HepG2 (cell line): ENCODE data around the gene FOSB. TPM values are rescaled to one million over a fixed set of nuclear protein-coding genes. Genes with fewer than 3 reads are reported as not detected.

Experiments used
- CBFB ChIP-seq: sonication (generic); formaldehyde crosslinking; IDR thresholded peaks from 2 replicates; pipeline ENCODE4 v1.4.0; 2020; ENCODE audit warnings: missing genetic modification reagents
- CC2D1A ChIP-seq: sonication (generic); formaldehyde crosslinking; IDR thresholded peaks from 2 replicates; pipeline ENCODE4 v1.8.1; 2023; ENCODE audit warnings: mild to moderate bottlenecking, missing genetic modification reagents
- CCAR2 ChIP-seq: fragments of 200-400 bp; formaldehyde crosslinking; optimal IDR thresholded peaks from 2 replicates; pipeline ENCODE3; 2018; ENCODE audit warnings: low read depth, mild to moderate bottlenecking, low read length, moderate library complexity
- ELF1 ChIP-seq: sonication (generic); formaldehyde crosslinking; IDR thresholded peaks from 2 replicates; pipeline ENCODE4 v1.4.0; 2020; ENCODE audit warnings: missing genetic modification reagents
- ELF4 ChIP-seq: sonication (generic); formaldehyde crosslinking; IDR thresholded peaks from 2 replicates; pipeline ENCODE4 v1.5.0; 2020; ENCODE audit warnings: missing genetic modification reagents, mild to moderate bottlenecking, moderate library complexity, borderline replicate concordance
- GPN1 ChIP-seq: sonication (generic); formaldehyde crosslinking; IDR thresholded peaks from 2 replicates; pipeline ENCODE4 v1.5.1; 2020; ENCODE audit warnings: missing genetic modification reagents, borderline replicate concordance
- IRX3 ChIP-seq: sonication (generic); formaldehyde crosslinking; IDR thresholded peaks from 2 replicates; pipeline ENCODE4 v1.8.1; 2023; ENCODE audit warnings: mild to moderate bottlenecking, low read depth, missing genetic modification reagents, borderline replicate concordance
- KLF11 ChIP-seq: IDR thresholded peaks from 2 replicates; pipeline ENCODE4 v1.6.1; 2016; ENCODE audit warnings: missing compliant biosample characterization
- PCBP2 ChIP-seq: fragments of 200-400 bp; formaldehyde crosslinking; optimal IDR thresholded peaks from 2 replicates; pipeline ENCODE3; 2018; ENCODE audit warnings: low read length, low read depth; ENCODE audit not compliant: poor library complexity, severe bottlenecking
- TCF7 ChIP-seq: sonication (generic); IDR thresholded peaks from 2 replicates; pipeline ENCODE4 v1.6.1; 2016; ENCODE audit warnings: antibody characterized with exemption, low read depth
- ZFP90 ChIP-seq: sonication (generic); formaldehyde crosslinking; IDR thresholded peaks from 2 replicates; pipeline ENCODE4 v1.8.0; 2022; ENCODE audit warnings: missing genetic modification reagents, mild to moderate bottlenecking, inconsistent platforms, borderline replicate concordance
- ZNF432 ChIP-seq: sonication (generic); formaldehyde crosslinking; IDR thresholded peaks from 2 replicates; pipeline ENCODE4 v1.5.0; 2020; ENCODE audit warnings: missing genetic modification reagents, mild to moderate bottlenecking, borderline replicate concordance
- ZNF703 ChIP-seq: sonication (generic); formaldehyde crosslinking; IDR thresholded peaks from 2 replicates; pipeline ENCODE4 v1.5.1; 2020; ENCODE audit warnings: missing genetic modification reagents, mild to moderate bottlenecking, moderate library complexity, borderline replicate concordance
- ZNF772 ChIP-seq: sonication (generic); formaldehyde crosslinking; IDR thresholded peaks from 2 replicates; pipeline ENCODE4 v1.5.0; 2020; ENCODE audit warnings: mild to moderate bottlenecking, missing genetic modification reagents
- polyA plus RNA-seq, 8 experiments: library from polyadenylated mRNA; depleted of rRNA in 3 of 8; stranded (reverse) in 7 of 8; unstranded in 1 of 8; fragments of >200 nt; fragmentation: Illumina TruSeq in 4 of 8; extraction: Trizol in 4 of 8; gene quantifications; 2 replicates each; pipeline versions ENCODE4 v1.2.1 to v1.2.3, GENCODE V29; 2011 to 2016; ENCODE audit warnings: low read depth in 4 of 8, missing spikeins in 1 of 8, mixed read lengths in 1 of 8; ENCODE audit not compliant: insufficient read depth in 1 of 8
- total RNA-seq, 5 experiments: library from RNA; depleted of rRNA; stranded (reverse); fragments of >200 nt; fragmentation: Illumina TruSeq; extraction: Trizol; gene quantifications; 2 replicates each; pipeline ENCODE4 v1.2.3, GENCODE V29; 2016; ENCODE audit warnings: low read depth in 1 of 5
- TF ChIP-seq, protein P1 (sequence below): sonication (generic); formaldehyde crosslinking; IDR thresholded peaks from 2 replicates; pipeline ENCODE4 v1.8.1; 2023; ENCODE audit warnings: mild to moderate bottlenecking, inconsistent platforms, moderate library complexity, missing genetic modification reagents, borderline replicate concordance
- TF ChIP-seq, protein P2 (sequence below): IDR thresholded peaks from 2 replicates; pipeline ENCODE4 v1.6.1; 2018; ENCODE audit warnings: missing genetic modification reagents, mild to moderate bottlenecking, missing compliant biosample characterization
- TF ChIP-seq, protein P3 (sequence below): sonication (generic); formaldehyde crosslinking; IDR thresholded peaks from 2 replicates; pipeline ENCODE4 v1.4.0; 2020; ENCODE audit warnings: missing genetic modification reagents
- TF ChIP-seq, protein P4 (sequence below): sonication (generic); formaldehyde crosslinking; IDR thresholded peaks from 2 replicates; pipeline ENCODE4 v1.4.0; 2020; ENCODE audit warnings: missing genetic modification reagents, borderline replicate concordance
- TF ChIP-seq, protein P5 (sequence below): sonication (generic); formaldehyde crosslinking; IDR thresholded peaks from 2 replicates; pipeline ENCODE4 v1.4.0; 2020; ENCODE audit warnings: missing genetic modification reagents

Gene FOSB
- total and polyA plus RNA-seq, 2 of the 13 experiments (the other 11 are each of a cell fraction or from before 2014, with no cell fraction given): 2.8 to 6.0 TPM

DNA sequence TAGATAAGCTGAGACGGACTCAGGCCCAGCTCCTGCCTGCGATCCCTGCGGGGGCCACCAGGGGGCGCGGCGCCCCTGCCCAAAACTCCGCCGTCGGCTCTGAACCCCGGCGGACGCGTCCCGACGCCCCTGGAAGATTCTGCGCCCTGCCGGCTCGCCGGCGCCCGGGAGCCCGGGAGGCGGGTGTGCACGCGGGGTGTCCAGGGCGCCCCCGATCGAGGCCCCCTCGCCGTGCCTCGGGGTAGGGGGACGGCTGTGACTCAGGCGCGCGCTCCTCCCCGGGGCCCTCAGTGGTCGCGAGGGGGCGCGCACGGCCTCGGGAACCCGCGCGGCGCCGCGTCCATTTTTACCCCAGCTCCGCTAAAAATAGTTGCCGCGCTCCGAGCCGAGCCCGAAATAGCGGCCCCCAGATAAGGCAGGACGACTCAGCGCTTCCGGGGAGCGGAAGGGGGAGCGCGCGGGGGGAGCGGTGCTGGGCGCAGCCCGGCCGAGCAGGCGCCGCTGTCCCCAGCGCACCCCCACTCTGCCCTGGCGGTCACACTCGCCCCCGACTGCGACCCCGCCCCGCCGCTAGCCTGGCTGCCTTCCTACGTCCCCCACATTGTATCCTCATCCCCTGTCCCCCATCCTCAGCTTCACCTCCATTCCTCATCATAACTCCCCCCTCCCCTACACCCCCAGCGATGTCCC is 28.1 kb upstream of the FOSB start (continued):
- TF ChIP-seq, protein P1, sequence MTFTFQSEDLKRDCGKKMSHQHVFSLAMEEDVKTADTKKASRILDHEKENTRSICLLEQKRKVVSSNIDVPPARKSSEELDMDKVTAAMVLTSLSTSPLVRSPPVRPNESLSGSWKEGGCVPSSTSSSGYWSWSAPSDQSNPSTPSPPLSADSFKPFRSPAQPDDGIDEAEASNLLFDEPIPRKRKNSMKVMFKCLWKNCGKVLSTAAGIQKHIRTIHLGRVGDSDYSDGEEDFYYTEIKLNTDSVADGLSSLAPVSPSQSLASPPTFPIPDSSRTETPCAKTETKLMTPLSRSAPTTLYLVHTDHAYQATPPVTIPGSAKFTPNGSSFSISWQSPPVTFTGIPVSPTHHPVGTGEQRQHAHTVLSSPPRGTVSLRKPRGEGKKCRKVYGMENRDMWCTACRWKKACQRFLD (CRISPR knock-in tag): no peak
- no peak for TF ChIP-seq CBFB (CRISPR knock-in tag)
- TF ChIP-seq CCAR2: no peak
- TF ChIP-seq KLF11 (CRISPR knock-in tag): no peak
- TF ChIP-seq PCBP2: no peak
- no peak for TF ChIP-seq ZNF432 (CRISPR knock-in tag)
- TF ChIP-seq ELF4 (CRISPR knock-in tag): no peak
- no peak for TF ChIP-seq ZFP90 (CRISPR knock-in tag)
- no peak for TF ChIP-seq CC2D1A
- no peak for TF ChIP-seq ZNF703 (CRISPR knock-in tag)
- TF ChIP-seq, protein P2, sequence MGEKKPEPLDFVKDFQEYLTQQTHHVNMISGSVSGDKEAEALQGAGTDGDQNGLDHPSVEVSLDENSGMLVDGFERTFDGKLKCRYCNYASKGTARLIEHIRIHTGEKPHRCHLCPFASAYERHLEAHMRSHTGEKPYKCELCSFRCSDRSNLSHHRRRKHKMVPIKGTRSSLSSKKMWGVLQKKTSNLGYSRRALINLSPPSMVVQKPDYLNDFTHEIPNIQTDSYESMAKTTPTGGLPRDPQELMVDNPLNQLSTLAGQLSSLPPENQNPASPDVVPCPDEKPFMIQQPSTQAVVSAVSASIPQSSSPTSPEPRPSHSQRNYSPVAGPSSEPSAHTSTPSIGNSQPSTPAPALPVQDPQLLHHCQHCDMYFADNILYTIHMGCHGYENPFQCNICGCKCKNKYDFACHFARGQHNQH (CRISPR knock-in tag): peak; percentile 65; the same call in 1 of the 2 replicates
- no peak for TF ChIP-seq GPN1 (CRISPR knock-in tag)
- peak; percentile 36; the same call in 1 of the 2 replicates for TF ChIP-seq ELF1 (CRISPR knock-in tag)
- TF ChIP-seq IRX3 (CRISPR knock-in tag): no peak
- no peak for TF ChIP-seq TCF7
- TF ChIP-seq, protein P3, sequence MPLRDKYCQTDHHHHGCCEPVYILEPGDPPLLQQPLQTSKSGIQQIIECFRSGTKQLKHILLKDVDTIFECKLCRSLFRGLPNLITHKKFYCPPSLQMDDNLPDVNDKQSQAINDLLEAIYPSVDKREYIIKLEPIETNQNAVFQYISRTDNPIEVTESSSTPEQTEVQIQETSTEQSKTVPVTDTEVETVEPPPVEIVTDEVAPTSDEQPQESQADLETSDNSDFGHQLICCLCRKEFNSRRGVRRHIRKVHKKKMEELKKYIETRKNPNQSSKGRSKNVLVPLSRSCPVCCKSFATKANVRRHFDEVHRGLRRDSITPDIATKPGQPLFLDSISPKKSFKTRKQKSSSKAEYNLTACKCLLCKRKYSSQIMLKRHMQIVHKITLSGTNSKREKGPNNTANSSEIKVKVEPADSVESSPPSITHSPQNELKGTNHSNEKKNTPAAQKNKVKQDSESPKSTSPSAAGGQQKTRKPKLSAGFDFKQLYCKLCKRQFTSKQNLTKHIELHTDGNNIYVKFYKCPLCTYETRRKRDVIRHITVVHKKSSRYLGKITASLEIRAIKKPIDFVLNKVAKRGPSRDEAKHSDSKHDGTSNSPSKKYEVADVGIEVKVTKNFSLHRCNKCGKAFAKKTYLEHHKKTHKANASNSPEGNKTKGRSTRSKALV: peak; percentile 49; the same call in 1 of the 2 replicates
- TF ChIP-seq, protein P4, sequence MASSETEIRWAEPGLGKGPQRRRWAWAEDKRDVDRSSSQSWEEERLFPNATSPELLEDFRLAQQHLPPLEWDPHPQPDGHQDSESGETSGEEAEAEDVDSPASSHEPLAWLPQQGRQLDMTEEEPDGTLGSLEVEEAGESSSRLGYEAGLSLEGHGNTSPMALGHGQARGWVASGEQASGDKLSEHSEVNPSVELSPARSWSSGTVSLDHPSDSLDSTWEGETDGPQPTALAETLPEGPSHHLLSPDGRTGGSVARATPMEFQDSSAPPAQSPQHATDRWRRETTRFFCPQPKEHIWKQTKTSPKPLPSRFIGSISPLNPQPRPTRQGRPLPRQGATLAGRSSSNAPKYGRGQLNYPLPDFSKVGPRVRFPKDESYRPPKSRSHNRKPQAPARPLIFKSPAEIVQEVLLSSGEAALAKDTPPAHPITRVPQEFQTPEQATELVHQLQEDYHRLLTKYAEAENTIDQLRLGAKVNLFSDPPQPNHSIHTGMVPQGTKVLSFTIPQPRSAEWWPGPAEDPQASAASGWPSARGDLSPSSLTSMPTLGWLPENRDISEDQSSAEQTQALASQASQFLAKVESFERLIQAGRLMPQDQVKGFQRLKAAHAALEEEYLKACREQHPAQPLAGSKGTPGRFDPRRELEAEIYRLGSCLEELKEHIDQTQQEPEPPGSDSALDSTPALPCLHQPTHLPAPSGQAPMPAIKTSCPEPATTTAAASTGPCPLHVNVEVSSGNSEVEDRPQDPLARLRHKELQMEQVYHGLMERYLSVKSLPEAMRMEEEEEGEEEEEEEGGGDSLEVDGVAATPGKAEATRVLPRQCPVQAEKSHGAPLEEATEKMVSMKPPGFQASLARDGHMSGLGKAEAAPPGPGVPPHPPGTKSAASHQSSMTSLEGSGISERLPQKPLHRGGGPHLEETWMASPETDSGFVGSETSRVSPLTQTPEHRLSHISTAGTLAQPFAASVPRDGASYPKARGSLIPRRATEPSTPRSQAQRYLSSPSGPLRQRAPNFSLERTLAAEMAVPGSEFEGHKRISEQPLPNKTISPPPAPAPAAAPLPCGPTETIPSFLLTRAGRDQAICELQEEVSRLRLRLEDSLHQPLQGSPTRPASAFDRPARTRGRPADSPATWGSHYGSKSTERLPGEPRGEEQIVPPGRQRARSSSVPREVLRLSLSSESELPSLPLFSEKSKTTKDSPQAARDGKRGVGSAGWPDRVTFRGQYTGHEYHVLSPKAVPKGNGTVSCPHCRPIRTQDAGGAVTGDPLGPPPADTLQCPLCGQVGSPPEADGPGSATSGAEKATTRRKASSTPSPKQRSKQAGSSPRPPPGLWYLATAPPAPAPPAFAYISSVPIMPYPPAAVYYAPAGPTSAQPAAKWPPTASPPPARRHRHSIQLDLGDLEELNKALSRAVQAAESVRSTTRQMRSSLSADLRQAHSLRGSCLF (CRISPR knock-in tag): no peak
- TF ChIP-seq, protein P5, sequence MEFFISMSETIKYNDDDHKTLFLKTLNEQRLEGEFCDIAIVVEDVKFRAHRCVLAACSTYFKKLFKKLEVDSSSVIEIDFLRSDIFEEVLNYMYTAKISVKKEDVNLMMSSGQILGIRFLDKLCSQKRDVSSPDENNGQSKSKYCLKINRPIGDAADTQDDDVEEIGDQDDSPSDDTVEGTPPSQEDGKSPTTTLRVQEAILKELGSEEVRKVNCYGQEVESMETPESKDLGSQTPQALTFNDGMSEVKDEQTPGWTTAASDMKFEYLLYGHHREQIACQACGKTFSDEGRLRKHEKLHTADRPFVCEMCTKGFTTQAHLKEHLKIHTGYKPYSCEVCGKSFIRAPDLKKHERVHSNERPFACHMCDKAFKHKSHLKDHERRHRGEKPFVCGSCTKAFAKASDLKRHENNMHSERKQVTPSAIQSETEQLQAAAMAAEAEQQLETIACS (CRISPR knock-in tag): peak; percentile 93
- no peak for TF ChIP-seq ZNF772 (CRISPR knock-in tag)
